Posterior vena cava (tissue), 2 donors: ENCODE results near the gene HEPACAM. TPM values are rescaled to one million over a fixed set of nuclear protein-coding genes. Genes with fewer than 3 reads are reported as not detected.
A peak's percentile ranks its signal among the peaks of the same experiment; 100 is the strongest.

Source experiments
- DNase-seq: peaks from one replicate; pipeline ENCODE4 v3.0.0-alpha.2; 2020; ENCODE audit warnings: low spot score
- intact Hi-C, 2 donors: fragments of 100-400 bp; cut with DNase I; formaldehyde crosslinking; loops; one replicate each; pipeline versions ENCODE4 v1.14.1 to v1.14.2; 2022 to 2023
- total RNA-seq, 2 donors: library from RNA; stranded (reverse); fragmentation: NEBNext Ultra II Directional; extraction: Animal tissue kit (Norgen Biotek cat#: 25700); gene quantifications; one replicate each; pipeline ENCODE4 v1.2.1, GENCODE V29; 2021
- donor health status: DM: yes; HTN: yes; CAD: no.
- donor health status: DM: yes; HTN: yes; CAD: no.

Gene HEPACAM
- total RNA-seq, 2 donors from 2014 or later: 0.28 to 0.48 TPM

DNA sequence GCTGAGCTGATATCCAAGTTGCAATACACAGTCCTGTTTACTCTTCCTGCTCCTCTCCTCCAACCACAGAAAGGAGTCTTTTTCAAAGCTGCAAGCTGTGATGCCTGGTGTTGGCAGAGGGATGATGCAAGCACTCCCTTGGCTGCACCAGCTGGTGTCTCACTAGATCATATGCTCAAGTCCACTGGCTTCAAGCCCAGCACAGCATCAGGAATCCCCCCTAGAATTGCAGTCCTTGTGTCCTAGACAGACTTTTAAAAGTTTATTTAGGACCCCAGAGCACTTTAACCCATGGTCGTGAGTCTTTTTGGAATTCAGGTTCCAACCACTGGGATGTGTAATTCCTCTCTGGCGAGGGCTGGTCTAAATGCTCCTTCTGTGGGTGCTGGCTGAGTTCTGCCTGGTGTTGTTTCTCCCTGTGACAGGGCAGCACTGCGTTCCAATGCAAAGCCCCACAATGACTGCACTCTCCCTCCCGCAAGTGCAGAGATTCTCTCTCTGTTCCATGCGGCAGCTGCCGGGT lies 18.7 kb downstream of the HEPACAM start:
- intact Hi-C loops: no loop called here
- DNase-seq: no peak

DNA sequence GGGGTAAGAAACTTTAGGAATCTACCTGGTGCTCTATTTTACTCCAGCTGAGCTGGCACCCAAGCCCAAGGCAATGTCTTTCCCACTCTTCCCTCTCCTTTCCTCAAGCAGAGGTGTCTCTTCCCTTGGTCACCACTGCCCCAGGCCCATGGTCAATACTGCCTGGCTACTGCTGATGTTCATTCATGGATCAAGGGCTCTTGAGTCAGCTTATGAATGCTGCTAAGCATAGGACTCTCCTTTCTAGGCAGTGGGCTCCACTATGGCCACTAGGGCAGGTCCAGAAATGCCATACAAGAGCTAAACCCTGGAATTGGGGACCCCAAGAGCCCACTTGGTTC lies 19.5 kb downstream of the HEPACAM start:
- DNase-seq: no peak
- intact Hi-C loops: no loop called here

DNA sequence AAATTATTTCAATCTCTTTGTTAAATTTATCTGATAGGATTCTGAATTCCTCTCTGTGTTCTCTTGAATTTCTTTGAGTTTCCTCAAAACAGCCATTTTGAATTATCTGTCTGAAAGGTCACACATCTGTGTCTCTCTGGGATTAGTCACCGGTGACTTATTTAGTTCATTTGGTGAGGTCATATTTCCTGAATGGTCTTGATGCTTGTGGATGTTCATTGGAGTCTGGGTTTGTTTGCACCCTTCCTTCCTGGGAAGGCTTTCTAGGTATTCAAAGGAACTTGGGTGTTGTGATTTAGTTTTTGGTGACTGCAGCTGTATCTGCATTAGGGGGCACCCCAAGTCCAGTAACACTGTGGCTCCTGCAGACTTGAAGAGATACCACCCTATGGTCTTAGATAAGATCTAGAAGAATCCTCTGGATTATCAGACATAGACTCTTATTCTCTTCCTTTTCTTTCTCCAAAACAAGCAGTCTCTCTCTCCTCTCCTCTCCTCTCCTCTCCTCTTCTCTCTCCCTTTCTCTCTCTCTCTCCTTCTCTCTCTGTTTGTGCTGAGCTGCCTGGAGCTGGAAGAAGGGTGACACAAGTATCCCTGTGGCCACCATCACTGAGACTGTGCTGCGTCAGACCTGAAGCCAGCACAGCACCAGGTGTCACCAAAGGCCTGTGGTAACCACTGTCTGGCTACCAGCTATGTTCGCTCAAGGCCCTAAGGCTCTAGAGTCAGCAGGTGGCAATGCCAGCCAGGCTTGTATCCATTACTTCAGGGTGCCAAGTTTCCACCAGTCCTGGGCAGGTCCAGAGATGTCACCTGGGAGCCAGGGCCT lies 20.1 kb downstream of the HEPACAM start:
- intact Hi-C loops: no loop called here

DNA sequence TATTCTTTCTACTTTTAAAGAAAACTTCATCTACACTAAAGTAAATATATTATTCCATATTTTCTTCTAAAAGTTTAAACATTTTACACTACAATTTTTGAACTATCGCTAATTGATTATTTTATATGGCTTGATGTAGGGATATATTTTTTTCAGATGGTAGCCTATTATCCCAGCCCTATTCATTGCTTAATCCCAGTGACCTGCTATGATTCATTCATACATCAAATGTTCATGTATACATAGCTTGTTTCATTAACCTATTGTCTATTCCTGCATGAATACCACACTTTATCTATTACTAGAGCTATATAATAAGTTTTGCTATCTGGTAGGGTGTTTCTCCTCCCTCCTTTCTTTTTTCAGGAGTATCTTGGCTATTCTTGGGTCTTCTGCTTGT lies 33.2 kb downstream of the HEPACAM start:
- intact Hi-C loops: no loop called here

More for the DNA sequence above, 20.1 kb downstream of the HEPACAM start:
- no peak for DNase-seq

DNA sequence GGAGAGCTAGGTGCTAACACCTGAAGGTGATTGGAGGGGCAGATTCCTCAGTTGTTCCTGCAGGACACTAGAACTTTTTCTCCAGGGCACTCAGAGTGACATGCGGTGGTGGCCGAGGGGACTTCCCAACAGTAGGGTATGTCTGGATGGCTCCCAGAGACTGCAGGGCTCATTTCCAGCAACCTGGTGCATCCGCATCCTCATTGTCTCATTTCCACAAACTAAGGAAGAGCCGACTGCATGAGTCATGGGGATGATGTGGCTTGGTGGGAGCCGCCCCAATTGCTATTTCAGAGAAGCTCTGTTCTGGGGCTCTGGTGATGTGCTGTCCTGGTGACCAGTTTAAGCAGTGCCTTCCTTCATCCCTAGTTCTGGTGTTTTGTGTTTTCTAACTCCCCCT lies 35.4 kb downstream of the HEPACAM start:
- DNase-seq: peak; percentile 86
- intact Hi-C loops: no loop called here

More for the DNA sequence above, 33.2 kb downstream of the HEPACAM start:
- DNase-seq: no peak

DNA sequence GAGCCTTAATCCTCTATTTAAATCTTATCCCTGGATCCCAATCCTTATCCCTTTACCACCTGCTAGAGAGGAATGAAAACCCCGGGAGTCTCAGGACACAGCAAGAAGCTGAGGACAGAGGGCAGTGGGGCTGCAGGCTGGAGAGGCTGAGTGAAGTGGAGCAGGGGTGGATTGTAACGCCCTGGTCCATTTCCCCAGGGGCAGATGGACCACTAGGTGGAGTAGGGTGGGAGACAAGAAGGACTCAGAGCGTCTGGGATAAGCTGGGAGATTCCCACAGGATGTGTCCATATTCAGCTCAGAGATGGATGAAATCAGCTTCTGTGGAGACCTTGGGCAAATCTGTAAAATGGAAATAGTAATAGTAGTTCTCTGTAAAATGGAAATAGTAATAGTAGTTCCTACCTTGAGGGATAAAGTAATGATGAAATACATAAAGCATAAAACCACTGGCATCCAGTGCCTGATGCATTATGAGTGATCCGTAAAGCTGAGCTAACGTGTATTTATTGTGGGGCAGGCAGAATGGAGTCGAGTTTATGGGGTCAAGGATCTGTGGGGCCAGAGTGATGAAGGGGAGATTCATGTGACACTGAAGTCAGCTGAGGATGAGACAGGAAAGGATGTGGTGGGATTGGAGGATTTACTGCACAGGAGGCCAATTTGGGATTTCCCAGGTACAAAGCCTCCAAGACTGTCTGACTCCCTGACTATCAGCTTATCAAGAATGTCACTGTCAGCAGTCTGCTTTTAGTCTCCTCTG lies 36.3 kb downstream of the HEPACAM start:
- no peak for DNase-seq
- intact Hi-C loops: no loop called here

DNA sequence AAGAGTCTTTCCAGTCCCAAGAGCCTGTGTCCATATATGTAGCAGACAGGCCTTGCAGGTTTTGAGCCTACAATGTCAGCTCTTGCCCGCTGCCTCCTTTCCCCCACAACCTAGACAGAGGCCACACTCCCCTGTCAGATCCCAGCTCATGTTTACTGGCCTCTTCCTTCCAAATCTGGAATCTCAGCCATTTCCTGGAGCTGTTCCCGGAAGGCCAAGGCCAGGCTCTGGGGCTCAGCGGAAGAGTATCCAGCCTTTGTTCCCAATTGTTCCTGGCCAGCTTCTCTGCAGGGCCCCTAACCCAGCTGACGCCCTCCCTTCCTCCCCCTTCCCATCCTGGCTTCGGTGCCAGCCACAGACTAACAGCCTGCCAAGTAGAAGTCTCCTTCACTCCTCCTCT lies 37.1 kb downstream of the HEPACAM start:
- intact Hi-C loops: no loop called here
- no peak for DNase-seq

DNA sequence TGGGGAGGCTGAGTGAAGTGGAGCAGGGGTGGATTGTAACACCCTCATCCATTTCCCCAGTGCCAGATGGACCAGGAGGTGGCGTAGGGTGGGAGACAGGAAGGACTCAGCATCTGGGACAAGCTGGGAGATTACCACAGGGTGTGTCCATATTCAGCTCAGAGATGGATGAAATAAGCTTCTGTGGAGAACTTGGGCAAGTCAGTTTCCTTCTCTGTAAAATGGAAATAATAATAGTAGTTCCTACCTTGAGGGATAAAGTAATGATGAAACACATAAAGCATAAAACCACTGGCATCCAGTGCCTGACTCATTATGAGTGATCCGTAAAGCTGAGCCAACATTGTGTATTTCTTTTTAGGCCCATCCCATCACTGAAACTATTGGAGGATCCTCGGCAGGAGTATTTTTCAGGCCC lies 37.6 kb downstream of the HEPACAM start:
- intact Hi-C loops: no loop called here
- DNase-seq: no peak

DNA sequence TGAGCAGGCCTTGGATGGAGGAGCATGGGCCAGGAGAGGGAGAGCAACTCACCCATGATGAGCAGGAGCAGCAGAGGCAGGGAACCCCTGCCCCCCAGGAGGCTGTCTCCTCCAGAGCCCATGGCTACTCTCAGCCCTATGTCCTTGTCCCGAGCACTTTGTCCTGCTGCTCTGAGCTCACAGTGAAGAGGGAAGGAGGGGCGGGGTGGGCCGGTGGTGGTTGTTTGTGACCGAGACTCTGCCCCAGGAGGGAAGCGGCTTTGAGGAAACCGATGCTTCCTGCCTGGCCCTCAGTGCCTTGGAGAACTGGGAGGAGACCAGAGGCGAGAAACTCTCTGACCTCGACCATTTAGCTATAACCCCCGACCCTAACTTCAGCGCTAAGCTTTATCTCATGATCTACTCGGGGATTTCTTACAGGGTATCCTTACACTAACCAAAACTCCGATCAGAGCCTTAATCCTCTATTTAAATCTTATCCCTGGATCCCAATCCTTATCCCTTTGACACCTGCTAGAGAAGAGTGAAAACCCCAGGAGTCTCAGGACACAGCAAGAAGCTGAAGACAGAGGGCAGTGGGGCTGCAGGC lies 38.1 kb downstream of the HEPACAM start, which contains the start of gene ROBO4:
Gene ROBO4, minus strand, starts transcription at position 192 of the 589 bp plus-strand sequence. Its CDS starts 70 bp downstream, at position 122.
- intact Hi-C loops: no loop called here
- DNase-seq: no peak

DNA sequence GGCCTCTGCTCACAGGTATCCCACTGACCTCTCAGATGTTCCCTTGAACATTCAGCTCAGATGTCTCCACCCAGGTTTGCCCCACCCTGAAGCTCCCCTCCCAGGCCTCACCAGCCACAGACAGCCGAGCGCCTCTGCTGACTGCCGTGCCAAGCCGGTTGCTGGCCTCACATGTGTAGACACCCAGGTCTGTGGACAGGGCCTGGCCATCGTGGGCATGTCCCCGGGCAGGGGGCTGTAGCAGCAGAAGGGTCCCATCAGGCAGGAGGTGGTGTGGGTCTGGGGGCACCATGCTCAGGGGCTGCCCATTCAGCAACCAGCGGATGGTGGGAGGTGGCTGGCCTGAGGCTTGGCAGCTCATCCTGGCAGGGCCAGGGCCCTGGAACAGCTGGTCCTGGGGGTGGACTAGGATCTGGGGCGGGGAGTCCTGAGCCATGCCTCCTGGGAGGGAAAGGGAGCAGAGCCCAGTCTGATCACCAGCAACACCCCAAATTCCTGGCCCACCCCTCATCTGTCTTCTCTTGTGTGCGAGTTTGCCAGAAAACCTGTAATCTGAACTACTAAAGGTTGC lies 38.9 kb downstream of the HEPACAM start:
- intact Hi-C loops: no loop called here
- no peak for DNase-seq

DNA sequence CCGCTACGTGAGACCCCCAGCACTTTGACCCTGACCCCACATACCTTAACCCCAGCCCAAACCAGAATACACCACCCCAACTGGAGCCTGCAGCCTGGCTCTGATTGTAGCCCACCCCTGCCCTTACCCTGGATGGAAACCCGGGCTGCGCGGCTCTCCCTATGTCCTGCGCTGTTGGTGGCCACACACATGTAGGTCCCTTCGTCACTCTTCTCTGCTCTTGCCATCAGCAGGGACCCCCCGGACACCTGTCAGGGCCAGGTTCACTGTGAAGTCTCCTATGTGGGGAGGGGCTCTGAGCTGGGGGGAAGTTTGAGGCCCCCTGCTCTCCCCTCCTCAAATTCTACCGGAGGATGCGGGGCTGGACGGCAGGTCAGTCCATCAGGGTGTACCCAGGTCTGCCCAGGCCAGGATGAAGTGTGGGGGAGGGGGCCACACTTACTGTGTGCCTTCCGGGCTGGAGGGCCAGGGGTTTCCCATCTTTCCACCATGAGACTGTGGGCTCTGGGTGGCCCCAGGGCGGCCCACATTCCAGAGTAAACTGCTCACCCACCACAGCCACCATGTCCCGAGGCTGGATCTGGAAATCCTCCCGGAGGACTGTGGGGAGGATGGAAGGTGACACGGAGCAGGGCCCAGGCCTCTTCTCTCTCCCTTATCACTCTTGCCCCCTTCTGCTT lies 39.6 kb downstream of the HEPACAM start:
- no peak for DNase-seq
- intact Hi-C loops: no loop called here

DNA sequence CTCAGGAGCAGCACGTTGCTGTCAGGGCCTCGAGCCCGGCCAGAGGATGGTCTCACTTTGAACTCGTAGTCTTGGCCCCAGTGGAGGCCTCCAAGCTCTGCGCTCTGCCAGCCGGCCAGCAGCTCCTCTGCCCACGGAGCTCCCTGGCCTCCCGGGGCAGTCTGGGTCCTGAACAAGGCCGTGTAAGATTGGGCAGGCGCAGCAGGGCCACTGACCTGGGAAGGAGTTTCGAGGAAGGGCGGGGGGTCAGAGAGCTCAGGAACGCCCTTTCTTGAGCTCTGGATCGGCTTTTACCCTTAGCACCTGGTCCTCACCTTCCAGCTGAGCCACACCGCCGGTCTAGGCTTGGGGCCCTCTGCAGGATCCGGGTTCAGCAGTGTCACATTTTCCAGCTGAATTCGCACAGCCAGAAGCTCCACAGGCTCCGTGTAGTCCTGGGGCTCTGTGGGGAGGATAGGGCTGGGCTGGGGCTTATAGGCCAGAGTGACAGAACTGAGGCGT lies 40.3 kb downstream of the HEPACAM start:
- DNase-seq: no peak
- intact Hi-C loops: no loop called here

DNA sequence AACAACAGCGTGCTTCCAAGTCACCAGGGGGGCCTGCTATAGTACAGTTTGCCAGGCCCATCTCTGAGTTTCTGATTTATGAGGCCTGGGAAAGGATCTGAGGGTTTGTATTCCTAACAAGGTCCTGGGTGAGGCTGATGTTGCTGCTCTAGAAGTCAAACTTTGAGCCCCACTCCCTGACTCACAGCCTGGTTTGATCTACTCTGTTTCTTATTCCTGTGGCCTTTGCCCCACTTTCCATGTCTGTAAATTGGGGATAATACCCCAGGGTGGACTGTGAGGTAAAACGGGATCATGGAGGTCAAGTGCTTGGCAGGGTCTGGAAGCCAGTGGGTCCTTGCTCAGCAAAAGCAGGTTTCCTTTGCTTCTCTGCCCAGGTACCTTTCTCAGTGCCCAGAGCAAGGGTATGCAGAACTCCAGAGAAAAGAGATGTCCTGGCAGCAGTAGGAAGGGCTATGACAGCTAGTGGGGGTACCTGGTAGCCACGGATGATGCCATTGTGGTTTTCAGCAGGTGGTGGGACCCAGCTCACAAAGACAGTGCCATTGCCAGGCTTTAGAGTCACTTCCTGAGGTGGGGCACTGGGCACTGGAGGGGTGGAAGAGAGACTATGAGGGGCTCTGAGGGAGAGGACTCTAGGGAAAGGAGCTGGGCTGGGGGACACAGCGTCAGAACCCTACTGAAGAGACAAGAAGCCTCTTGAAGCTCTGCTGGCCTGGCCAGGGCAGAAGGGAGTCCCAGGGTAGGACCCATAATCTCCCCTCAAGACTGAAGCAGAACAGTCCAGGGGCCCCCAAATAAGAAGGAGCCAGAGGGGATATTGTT lies 41.0 kb downstream of the HEPACAM start:
- no peak for DNase-seq
- intact Hi-C loops: no loop called here

DNA sequence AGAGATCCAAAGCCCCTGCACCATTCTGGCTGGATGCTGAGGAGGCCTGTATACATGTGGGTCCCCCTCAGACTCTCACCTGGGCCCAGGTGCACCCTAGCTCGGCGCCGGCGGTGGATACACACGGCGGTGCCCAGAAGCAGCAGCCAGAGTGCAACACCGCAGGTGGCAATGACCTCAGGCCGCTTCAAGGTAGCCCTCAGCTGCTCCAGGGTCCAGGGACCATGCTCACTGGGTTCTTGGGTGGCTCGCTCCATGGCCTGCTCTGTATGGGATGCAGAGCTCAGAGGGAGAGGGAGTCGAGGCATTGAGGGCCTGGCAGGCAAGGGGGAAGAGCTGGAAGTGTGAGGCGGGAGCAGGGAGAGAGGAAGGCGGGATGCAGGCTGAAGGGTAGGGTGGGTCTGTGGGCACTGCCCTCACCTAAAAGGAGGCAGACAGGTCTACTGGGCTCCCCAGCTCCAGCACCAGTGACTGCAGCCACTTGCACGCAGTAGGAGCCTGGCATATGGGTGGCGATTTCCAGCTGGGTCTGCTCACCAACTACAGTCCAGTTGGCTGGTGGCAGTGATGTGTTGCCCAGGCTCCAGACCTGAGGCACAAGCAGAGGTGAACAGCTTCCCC lies 42.0 kb downstream of the HEPACAM start:
- intact Hi-C loops: no loop called here
- no peak for DNase-seq

DNA sequence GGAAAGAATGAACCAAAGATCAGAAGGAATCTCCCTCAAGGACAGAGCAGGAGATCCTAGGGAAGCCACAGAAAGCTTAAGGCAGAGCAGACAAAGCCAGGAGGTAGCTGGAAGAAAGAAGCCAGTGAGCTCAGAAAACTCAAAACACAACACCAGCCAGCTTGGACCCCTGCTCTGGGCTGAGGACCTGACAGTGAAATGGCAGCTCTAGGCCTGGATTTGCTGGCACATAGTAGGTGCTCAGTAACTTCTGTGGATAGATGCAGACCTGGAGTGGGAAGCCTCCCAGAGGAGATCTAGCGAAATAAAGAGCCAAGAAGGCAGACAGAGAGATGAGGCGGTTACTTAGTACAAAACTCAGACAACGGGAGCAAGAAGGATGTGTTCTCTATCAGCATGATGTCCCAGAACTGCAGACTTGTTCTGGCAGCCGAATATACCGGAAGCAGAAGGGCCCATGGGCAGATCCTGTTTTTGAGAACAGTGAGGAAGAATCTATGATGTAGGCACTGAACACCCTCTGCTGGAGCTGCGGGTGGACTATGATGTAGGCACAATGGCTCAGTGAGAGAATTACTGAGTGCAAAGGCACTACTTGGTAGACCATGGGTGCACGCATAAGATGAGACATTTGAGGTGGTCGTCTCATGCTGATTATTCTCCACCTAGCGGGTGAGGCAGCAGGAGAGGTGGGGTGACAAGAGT lies 42.9 kb downstream of the HEPACAM start:
- no peak for DNase-seq
- intact Hi-C loops: no loop called here

DNA sequence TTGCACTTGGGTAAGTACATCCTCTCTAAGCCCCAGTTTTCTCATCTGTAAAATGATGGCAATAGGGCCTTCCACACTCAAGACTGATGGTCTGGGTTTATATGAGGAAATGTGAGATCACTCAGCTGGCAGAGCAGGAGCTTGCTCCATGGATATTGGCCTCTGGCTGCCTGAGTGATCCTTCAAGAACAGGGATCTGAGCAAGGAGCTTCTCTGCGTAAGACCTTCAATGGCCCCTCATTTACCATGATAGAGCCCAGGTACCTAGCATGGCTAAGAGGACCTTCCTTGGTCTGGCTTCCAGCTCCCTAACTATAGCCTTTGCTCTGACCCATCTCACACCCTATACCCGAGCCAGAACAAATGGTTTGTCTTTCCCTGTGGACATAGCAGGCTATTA lies 43.7 kb downstream of the HEPACAM start:
- intact Hi-C loops: no loop called here

DNA sequence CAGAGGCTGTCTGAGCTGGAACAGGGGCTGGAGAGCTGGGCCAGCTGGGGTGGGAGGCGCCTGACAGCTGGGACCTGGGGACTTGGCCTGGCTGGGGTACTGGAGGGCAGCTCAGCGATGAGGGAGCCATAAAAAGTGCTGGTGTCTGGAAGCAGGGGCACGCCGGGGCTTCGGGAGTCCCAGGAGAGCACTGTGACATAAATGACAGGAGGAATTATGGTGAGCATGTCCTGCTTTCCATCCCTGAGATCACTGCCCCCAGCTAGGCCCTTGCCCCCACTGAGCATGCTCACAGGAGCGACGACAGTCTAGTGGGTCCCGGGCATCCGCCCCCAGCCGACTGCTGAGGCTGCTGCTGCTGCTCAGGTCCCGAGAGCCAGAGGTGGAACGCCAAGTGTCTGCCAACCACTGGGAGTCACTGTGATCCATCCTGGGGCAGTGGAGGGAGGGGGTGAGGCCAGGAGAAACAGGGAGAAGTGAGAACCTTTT lies 44.4 kb downstream of the HEPACAM start:
- intact Hi-C loops: no loop called here
- peak; percentile 83 for DNase-seq

More for the DNA sequence above, 43.7 kb downstream of the HEPACAM start:
- DNase-seq: no peak
